ENCODE measurements around the gene HEATR1.

HEATR1 gene

GRCh38 chr1:236556606-236557005 lies 47.7 kb downstream of the HEATR1 start:
- Histone ChIP-seq H3K4me3 (ENCODE audit: low read depth in 1 of 2, low read length in 2 of 2) (no peak overlapping the region), H3K27ac (ENCODE audit: low read length) (no peak overlapping the region), H3K4me1 (ENCODE audit: control insufficient read depth in 1 of 2, insufficient read depth in 2 of 2, low read length in 2 of 2) (no peaks in the 10 kb centered on the region), H3K9me3 (ENCODE audit: control insufficient read depth in 1 of 2, low read length in 2 of 2) (no peaks in the 10 kb centered on the region), H3K27me3 (ENCODE audit: low read depth, low read length) (no peaks in the 10 kb centered on the region), H3K36me3 (ENCODE audit: control insufficient read depth in 1 of 2, insufficient read depth in 2 of 2, low read length in 2 of 2) (peaks cover 72 to 80% of the 10 kb centered on the region in 2 donors)

GRCh38 chr1:236553370-236553769 lies 50.9 kb downstream of the HEATR1 start:
- Histone ChIP-seq H3K36me3 (ENCODE audit: control insufficient read depth in 1 of 2, insufficient read depth in 2 of 2, low read length in 2 of 2) (peaks cover 84 to 85% of the 10 kb centered on the region in 2 donors), H3K27ac (ENCODE audit: low read length) (no peak overlapping the region), H3K4me1 (ENCODE audit: control insufficient read depth in 1 of 2, insufficient read depth in 2 of 2, low read length in 2 of 2) (no peaks in the 10 kb centered on the region), H3K9me3 (ENCODE audit: control insufficient read depth in 1 of 2, low read length in 2 of 2) (no peaks in the 10 kb centered on the region), H3K27me3 (ENCODE audit: low read depth, low read length) (no peaks in the 10 kb centered on the region), H3K4me3 (ENCODE audit: low read depth in 1 of 2, low read length in 2 of 2) (no peak overlapping the region)

- H3K27ac ChIP-seq (ENCODE audit: low read length) = no peak overlapping the region
- no peaks in the 10 kb centered on the region for H3K9me3 ChIP-seq (ENCODE audit: control insufficient read depth in 1 of 2, low read length in 2 of 2)
- peaks cover 85 to 86% of the 10 kb centered on the region in 2 donors for H3K36me3 ChIP-seq (ENCODE audit: control insufficient read depth in 1 of 2, insufficient read depth in 2 of 2, low read length in 2 of 2)
- no peak overlapping the region for H3K4me3 ChIP-seq (ENCODE audit: low read depth in 1 of 2, low read length in 2 of 2)
- no peaks in the 10 kb centered on the region for H3K4me1 ChIP-seq (ENCODE audit: control insufficient read depth in 1 of 2, insufficient read depth in 2 of 2, low read length in 2 of 2)
- no peaks in the 10 kb centered on the region for H3K27me3 ChIP-seq (ENCODE audit: low read depth, low read length)
Observed at GRCh38 chr1:236552901-236553300, 51.4 kb downstream of the HEATR1 start.

- no peaks in the 10 kb centered on the region for H3K27me3 ChIP-seq (ENCODE audit: low read depth, low read length)
- no peak overlapping the region for H3K27ac ChIP-seq (ENCODE audit: low read length)
- no peak overlapping the region for H3K4me3 ChIP-seq (ENCODE audit: low read depth in 1 of 2, low read length in 2 of 2)
- H3K4me1 ChIP-seq (ENCODE audit: control insufficient read depth in 1 of 2, insufficient read depth in 2 of 2, low read length in 2 of 2) = no peaks in the 10 kb centered on the region
- H3K9me3 ChIP-seq (ENCODE audit: control insufficient read depth in 1 of 2, low read length in 2 of 2) = no peaks in the 10 kb centered on the region
- H3K36me3 ChIP-seq (ENCODE audit: control insufficient read depth in 1 of 2, insufficient read depth in 2 of 2, low read length in 2 of 2) = peaks cover 87 to 89% of the 10 kb centered on the region in 2 donors
Observed at GRCh38 chr1:236552096-236552495, 52.2 kb downstream of the HEATR1 start.

- Histone ChIP-seq H3K4me1 (ENCODE audit: control insufficient read depth in 1 of 2, insufficient read depth in 2 of 2, low read length in 2 of 2) (no peaks in the 10 kb centered on the region), H3K27me3 (ENCODE audit: low read depth, low read length) (no peaks in the 10 kb centered on the region), H3K36me3 (ENCODE audit: control insufficient read depth in 1 of 2, insufficient read depth in 2 of 2, low read length in 2 of 2) (peaks cover 86 to 89% of the 10 kb centered on the region in 2 donors), H3K4me3 (ENCODE audit: low read depth in 1 of 2, low read length in 2 of 2) (no peak overlapping the region), H3K9me3 (ENCODE audit: control insufficient read depth in 1 of 2, low read length in 2 of 2) (no peaks in the 10 kb centered on the region), H3K27ac (ENCODE audit: low read length) (no peak overlapping the region)
Observed at GRCh38 chr1:236550961-236551851, 53.1 kb downstream of the HEATR1 start.

GRCh38 chr1:236548452-236548851 lies 55.9 kb downstream of the HEATR1 start:
- Histone ChIP-seq H3K4me1 (ENCODE audit: control insufficient read depth in 1 of 2, insufficient read depth in 2 of 2, low read length in 2 of 2) (no peaks in the 10 kb centered on the region), H3K27me3 (ENCODE audit: low read depth, low read length) (no peaks in the 10 kb centered on the region), H3K4me3 (ENCODE audit: low read depth in 1 of 2, low read length in 2 of 2) (no peak overlapping the region), H3K9me3 (ENCODE audit: control insufficient read depth in 1 of 2, low read length in 2 of 2) (no peaks in the 10 kb centered on the region), H3K36me3 (ENCODE audit: control insufficient read depth in 1 of 2, insufficient read depth in 2 of 2, low read length in 2 of 2) (peaks cover 88 to 92% of the 10 kb centered on the region in 2 donors), H3K27ac (ENCODE audit: low read length) (no peak overlapping the region)

- no peak overlapping the region for H3K27ac ChIP-seq (ENCODE audit: low read length)
- H3K9me3 ChIP-seq (ENCODE audit: control insufficient read depth in 1 of 2, low read length in 2 of 2) = no peaks in the 10 kb centered on the region
- no peak overlapping the region for H3K4me3 ChIP-seq (ENCODE audit: low read depth in 1 of 2, low read length in 2 of 2)
- no peaks in the 10 kb centered on the region for H3K27me3 ChIP-seq (ENCODE audit: low read depth, low read length)
- H3K36me3 ChIP-seq (ENCODE audit: control insufficient read depth in 1 of 2, insufficient read depth in 2 of 2, low read length in 2 of 2) = peaks cover 86 to 90% of the 10 kb centered on the region in 2 donors
- no peaks in the 10 kb centered on the region for H3K4me1 ChIP-seq (ENCODE audit: control insufficient read depth in 1 of 2, insufficient read depth in 2 of 2, low read length in 2 of 2)
Observed at GRCh38 chr1:236545621-236546169, 58.6 kb downstream of the HEATR1 start.

- no peak overlapping the region for H3K27ac ChIP-seq (ENCODE audit: low read length)
- no peaks in the 10 kb centered on the region for H3K4me1 ChIP-seq (ENCODE audit: control insufficient read depth in 1 of 2, insufficient read depth in 2 of 2, low read length in 2 of 2)
- no peak overlapping the region for H3K4me3 ChIP-seq (ENCODE audit: low read depth in 1 of 2, low read length in 2 of 2)
- H3K9me3 ChIP-seq (ENCODE audit: control insufficient read depth in 1 of 2, low read length in 2 of 2) = no peaks in the 10 kb centered on the region
- peaks cover 88 to 91% of the 10 kb centered on the region in 2 donors for H3K36me3 ChIP-seq (ENCODE audit: control insufficient read depth in 1 of 2, insufficient read depth in 2 of 2, low read length in 2 of 2)
- no peaks in the 10 kb centered on the region for H3K27me3 ChIP-seq (ENCODE audit: low read depth, low read length)
Observed at GRCh38 chr1:236543065-236543669, 61.1 kb downstream of the HEATR1 start.

- no peaks in the 10 kb centered on the region for H3K4me1 ChIP-seq (ENCODE audit: control insufficient read depth in 1 of 2, insufficient read depth in 2 of 2, low read length in 2 of 2)
- no peak overlapping the region for H3K27ac ChIP-seq (ENCODE audit: low read length)
- no peaks in the 10 kb centered on the region for H3K9me3 ChIP-seq (ENCODE audit: control insufficient read depth in 1 of 2, low read length in 2 of 2)
- no peak overlapping the region for H3K4me3 ChIP-seq (ENCODE audit: low read depth in 1 of 2, low read length in 2 of 2)
- H3K27me3 ChIP-seq (ENCODE audit: low read depth, low read length) = no peaks in the 10 kb centered on the region
- H3K36me3 ChIP-seq (ENCODE audit: control insufficient read depth in 1 of 2, insufficient read depth in 2 of 2, low read length in 2 of 2) = peaks cover 76 to 77% of the 10 kb centered on the region in 2 donors
Observed at GRCh38 chr1:236541710-236542109, 62.6 kb downstream of the HEATR1 start.

- Histone ChIP-seq H3K36me3 (ENCODE audit: control insufficient read depth in 1 of 2, insufficient read depth in 2 of 2, low read length in 2 of 2) (peaks cover 70 to 78% of the 10 kb centered on the region in 2 donors), H3K9me3 (ENCODE audit: control insufficient read depth in 1 of 2, low read length in 2 of 2) (no peaks in the 10 kb centered on the region)
Observed at GRCh38 chr1:236540813-236541465, 63.4 kb downstream of the HEATR1 start.

GRCh38 chr1:236536540-236536939 lies 67.8 kb downstream of the HEATR1 start:
- no peaks in the 10 kb centered on the region for H3K27me3 ChIP-seq (ENCODE audit: low read depth, low read length)
- H3K4me3 ChIP-seq (ENCODE audit: low read depth in 1 of 2, low read length in 2 of 2) = no peak overlapping the region
- no peak overlapping the region for H3K27ac ChIP-seq (ENCODE audit: low read length)
- H3K36me3 ChIP-seq (ENCODE audit: control insufficient read depth in 1 of 2, insufficient read depth in 2 of 2, low read length in 2 of 2) = peaks cover 35 to 44% of the 10 kb centered on the region in 2 donors
- H3K9me3 ChIP-seq (ENCODE audit: control insufficient read depth in 1 of 2, low read length in 2 of 2) = no peaks in the 10 kb centered on the region
- no peaks in the 10 kb centered on the region for H3K4me1 ChIP-seq (ENCODE audit: control insufficient read depth in 1 of 2, insufficient read depth in 2 of 2, low read length in 2 of 2)

More at GRCh38 chr1:236540813-236541465, 63.4 kb downstream of the HEATR1 start:
- H3K27ac ChIP-seq (ENCODE audit: low read length) = no peak overlapping the region
- no peaks in the 10 kb centered on the region for H3K4me1 ChIP-seq (ENCODE audit: control insufficient read depth in 1 of 2, insufficient read depth in 2 of 2, low read length in 2 of 2)
- no peaks in the 10 kb centered on the region for H3K27me3 ChIP-seq (ENCODE audit: low read depth, low read length)
- no peak overlapping the region for H3K4me3 ChIP-seq (ENCODE audit: low read depth in 1 of 2, low read length in 2 of 2)

All from muscle layer of duodenum (tissue), 2 donors.